Neural progenitor cell (in vitro differentiated cells): ENCODE measurements around the gene MICA. TPM values are rescaled to one million over a fixed set of nuclear protein-coding genes. Genes with fewer than 3 reads are reported as not detected.

Experiments used
- DNase-seq: peaks from one replicate; pipeline ENCODE4 v3.0.0-alpha.2; 2016; ENCODE audit warnings: low spot score
- H2AFZ ChIP-seq: fragments of 200-600 bp; sonication (generic); replicated peaks from 2 replicates; pipeline ENCODE4 v1.6.1; 2016; ENCODE audit warnings: antibody characterized with exemption
- H3F3A ChIP-seq: fragments of 200-600 bp; sonication (generic); 2 replicates; pipeline ENCODE4 v1.6.1; 2016; ENCODE audit warnings: antibody characterized with exemption, low read depth
- H3K27ac ChIP-seq: fragments of 200-600 bp; sonication (generic); 2 replicates; pipeline ENCODE4 v1.5.1; 2016; ENCODE audit warnings: mild to moderate bottlenecking
- H3K27me3 ChIP-seq: fragments of 200-600 bp; sonication (generic); 2 replicates; pipeline ENCODE4 v1.6.1; 2016; ENCODE audit warnings: mild to moderate bottlenecking, moderate library complexity
- H3K36me3 ChIP-seq: fragments of 200-600 bp; sonication (generic); 2 replicates; pipeline ENCODE4 v1.5.1; 2016
- H3K4me1 ChIP-seq: fragments of 200-600 bp; sonication (generic); 2 replicates; pipeline ENCODE4 v1.6.1; 2016; ENCODE audit warnings: mixed run types
- H3K4me2 ChIP-seq: fragments of 200-600 bp; sonication (generic); 2 replicates; pipeline ENCODE4 v1.6.1; 2016
- H3K4me3 ChIP-seq: fragments of 200-600 bp; sonication (generic); 2 replicates; pipeline ENCODE4 v1.5.1; 2016
- H3K79me2 ChIP-seq: fragments of 200-600 bp; sonication (generic); 2 replicates; pipeline ENCODE4 v1.6.1; 2016; ENCODE audit warnings: low read depth
- H3K9ac ChIP-seq: fragments of 200-600 bp; sonication (generic); 2 replicates; pipeline ENCODE4 v1.6.1; 2016
- H3K9me3 ChIP-seq: fragments of 200-600 bp; sonication (generic); 2 replicates; pipeline ENCODE4 v1.5.1; 2016; ENCODE audit warnings: low read depth
- H4K20me1 ChIP-seq: fragments of 200-600 bp; sonication (generic); 2 replicates; pipeline ENCODE4 v1.6.1; 2016; ENCODE audit warnings: low read depth
- H3K27ac Mint-ChIP-seq: 3 replicates; pipeline ENCODE4 v1.8.0; 2021; ENCODE audit warnings: mixed read lengths
- H3K27me3 Mint-ChIP-seq: 2 replicates; pipeline ENCODE4 v1.8.0; 2022; ENCODE audit warnings: low read depth, mild to moderate bottlenecking, inconsistent platforms, moderate library complexity, mixed read lengths; ENCODE audit not compliant: insufficient read depth
- H3K36me3 Mint-ChIP-seq: 3 replicates; pipeline ENCODE4 v1.8.0; 2021; ENCODE audit warnings: mixed read lengths
- H3K4me1 Mint-ChIP-seq: 3 replicates; pipeline ENCODE4 v1.8.0; 2021; ENCODE audit warnings: mixed read lengths
- H3K4me3 Mint-ChIP-seq: 3 replicates; pipeline ENCODE4 v1.8.0; 2021; ENCODE audit warnings: mild to moderate bottlenecking, moderate library complexity, mixed read lengths
- H3K9me3 Mint-ChIP-seq: 3 replicates; pipeline ENCODE4 v1.8.0; 2020; ENCODE audit warnings: mixed read lengths
- CTCF ChIP-seq: fragments of 200-600 bp; sonication (generic); IDR thresholded peaks from 2 replicates; pipeline ENCODE4 v1.5.1; 2017; ENCODE audit warnings: antibody characterized with exemption, mild to moderate bottlenecking
- EZH2 ChIP-seq: fragments of 200-600 bp; sonication (generic); IDR thresholded peaks from 2 replicates; pipeline ENCODE4 v1.6.1; 2017; ENCODE audit warnings: antibody characterized with exemption, mild to moderate bottlenecking, moderate library complexity
- EZH2phosphoT487 ChIP-seq: fragments of 200-600 bp; sonication (generic); IDR thresholded peaks from 2 replicates; pipeline ENCODE4 v1.6.1; 2017; ENCODE audit warnings: antibody characterized with exemption
- microRNA-seq: library from miRNA; unstranded; fragments of <30 nt; microRNA quantifications from one replicate; pipeline ENCODE4, GENCODE V29; 2016
- small RNA-seq: library from RNA; depleted of rRNA; stranded (forward); fragments of <200 nt; gene quantifications from one replicate; pipeline ENCODE3, GENCODE V24; 2015
- total RNA-seq: library from RNA; depleted of rRNA; stranded (reverse); fragments of >200 nt; gene quantifications from 2 replicates; pipeline ENCODE4 v1.2.3, GENCODE V29; 2015; ENCODE audit warnings: low replicate concordance

The MICA gene
- total RNA-seq, 1 donor from 2014 or later: 15.0 TPM

DNA sequence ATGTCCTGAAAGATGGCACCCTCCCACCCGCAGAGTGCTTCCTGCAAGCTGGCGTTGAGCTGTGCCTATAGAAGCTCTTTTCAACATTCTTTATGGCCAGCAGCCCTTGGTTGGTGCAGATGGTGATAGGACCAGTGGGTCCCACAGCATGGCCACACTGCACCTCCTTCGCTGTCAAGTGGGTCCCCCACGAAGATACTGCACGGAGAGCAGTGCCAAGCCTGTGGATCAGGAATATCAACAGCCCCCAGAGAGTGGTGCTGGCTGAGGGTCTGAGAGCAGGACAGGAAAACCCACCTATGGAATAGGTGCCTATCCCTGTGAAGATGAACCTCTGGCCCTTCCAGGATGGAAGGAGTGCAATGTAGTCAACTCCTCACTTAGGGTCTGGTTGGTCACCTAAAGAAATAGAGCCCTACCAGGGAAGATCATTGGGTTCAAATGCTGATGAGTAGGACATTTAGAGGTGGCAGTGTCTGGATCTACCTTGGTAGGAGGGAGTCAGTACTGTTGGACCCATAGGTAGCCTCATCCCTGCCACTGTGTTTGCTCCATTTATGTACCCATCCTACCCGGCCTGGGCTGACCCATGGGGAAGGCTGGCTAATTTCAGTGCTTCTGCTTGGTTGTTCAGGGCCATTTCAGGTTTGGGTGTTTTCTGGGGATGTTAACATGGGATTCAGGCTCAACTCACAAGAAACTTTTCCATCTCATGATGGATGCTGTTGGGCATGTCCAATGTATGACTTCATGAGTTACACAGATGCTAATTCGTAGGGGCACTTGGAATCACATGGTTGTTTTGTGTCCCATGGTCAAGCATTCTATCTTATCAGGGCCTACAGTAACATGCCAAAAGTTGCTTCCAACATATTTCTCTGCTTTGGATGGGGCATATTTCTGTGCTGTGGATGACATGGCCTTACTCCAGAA is 61.1 kb downstream of the MICA start:
- Mint-ChIP-seq H3K27me3 (peaks cover 8% of the 10 kb centered on the region), H3K4me1 (peaks cover 26% of the 10 kb centered on the region), H3K9me3 (no peaks in the 10 kb centered on the region), H3K4me3 (no peak overlapping the region), H3K36me3 (no peaks in the 10 kb centered on the region), H3K27ac (no peak overlapping the region)
- Histone ChIP-seq H2AFZ (no peak overlapping the region), H3F3A (peaks cover 4% of the 10 kb centered on the region), H3K27me3 (peaks cover 7% of the 10 kb centered on the region), H3K4me1 (peaks cover 10% of the 10 kb centered on the region), H3K79me2 (no peaks in the 10 kb centered on the region), H3K9ac (no peak overlapping the region), H3K9me3 (no peaks in the 10 kb centered on the region), H3K27ac (no peak overlapping the region), H3K4me2 (no peak overlapping the region), H3K4me3 (no peak overlapping the region), H4K20me1 (no peaks in the 10 kb centered on the region), H3K36me3 (no peaks in the 10 kb centered on the region)
- TF ChIP-seq EZH2: no peak
- no peak for TF ChIP-seq EZH2phosphoT487
- no peak for TF ChIP-seq CTCF
- DNase-seq: no peak

Small RNAs within 50 kb of the gene (microRNA-seq; reads per million reads assigned to microRNA genes)
- not detected for gene MIR6891

Small RNAs within 50 kb of the gene (small RNA-seq; reads per million reads assigned to genes)
- gene HLA-S (not detected), gene MIR6891 (not detected), gene RF00019 (not detected), gene RNU6-283P (not detected)

Other genes starting within 250 kb of the MICA start
- gene CCHCR1, start 245.8 kb upstream of the MICA start, total RNA-seq: 23.2 and 54.9 TPM in 2 replicates
- 6.2 and 9.5 TPM in 2 replicates for gene TCF19, start 245.0 kb upstream of the MICA start, total RNA-seq
- 17.2 and 17.4 TPM in 2 replicates for gene POU5F1, start 232.9 kb upstream of the MICA start, total RNA-seq
- 65.2 and 170 TPM in 2 replicates for gene HLA-C, start 131.5 kb upstream of the MICA start, total RNA-seq
- gene HLA-B, start 46.4 kb upstream of the MICA start, total RNA-seq: 16.2 and 21.8 TPM in 2 replicates
- gene MICB, start 94.5 kb downstream of the MICA start, total RNA-seq: 8.1 and 9.1 TPM in 2 replicates
- not detected in 2 replicates for gene MCCD1, start 125.4 kb downstream of the MICA start, total RNA-seq
- 493 and 913 TPM in 2 replicates for gene DDX39B, start 138.4 kb downstream of the MICA start, total RNA-seq
- 6.8 and 8.8 TPM in 2 replicates for gene ATP6V1G2, start 143.0 kb downstream of the MICA start, total RNA-seq
- gene NFKBIL1, start 144.0 kb downstream of the MICA start, total RNA-seq: 8.6 and 30.3 TPM in 2 replicates
- gene LTA, start 168.7 kb downstream of the MICA start, total RNA-seq: not detected in 2 replicates
- 0.19 TPM in 1 of 2 replicates, not detected in the other for gene TNF, start 172.0 kb downstream of the MICA start, total RNA-seq
- gene LTB, start 178.8 kb downstream of the MICA start, total RNA-seq: 0.15 TPM in 1 of 2 replicates, not detected in the other
- not detected in 2 replicates for gene LST1, start 182.7 kb downstream of the MICA start, total RNA-seq
- not detected in 2 replicates for gene NCR3, start 189.4 kb downstream of the MICA start, total RNA-seq
- gene AIF1, start 211.6 kb downstream of the MICA start, total RNA-seq: not detected in 2 replicates
- gene PRRC2A, start 217.1 kb downstream of the MICA start, total RNA-seq: 55.5 and 138 TPM in 2 replicates
- gene BAG6, start 249.1 kb downstream of the MICA start, total RNA-seq: 171 and 310 TPM in 2 replicates